IPS-20b (cell line): ENCODE measurements around the gene EN1.
A peak's percentile ranks its signal among the peaks of the same experiment; 100 is the strongest.

Experiments used
- H3K27ac ChIP-seq: one replicate; pipeline ENCODE4 v1.5.1; 2013; ENCODE audit warnings: low read length
- H3K27me3 ChIP-seq: 2 replicates; pipeline ENCODE4 v1.6.1; 2013; ENCODE audit warnings: mild to moderate bottlenecking, low read length, inconsistent platforms; ENCODE audit not compliant: insufficient read depth
- H3K36me3 ChIP-seq: 2 replicates; pipeline ENCODE4 v1.6.1; 2013; ENCODE audit warnings: low read depth, mild to moderate bottlenecking, inconsistent platforms, low read length, moderate library complexity; ENCODE audit not compliant: insufficient read depth
- H3K4me1 ChIP-seq: 2 replicates; pipeline ENCODE4 v1.6.1; 2013; ENCODE audit warnings: mild to moderate bottlenecking, control low read depth, inconsistent platforms, low read length, moderate library complexity; ENCODE audit not compliant: insufficient read depth
- H3K4me3 ChIP-seq: 2 replicates; pipeline ENCODE4 v1.5.1; 2013; ENCODE audit warnings: mild to moderate bottlenecking, low read length, inconsistent platforms
- H3K9ac ChIP-seq: 2 replicates; pipeline ENCODE4 v1.6.1; 2013; ENCODE audit warnings: low read depth, mild to moderate bottlenecking, inconsistent platforms, low read length, moderate library complexity
- H3K9me3 ChIP-seq: 2 replicates; pipeline ENCODE4 v1.6.1; 2013; ENCODE audit warnings: mild to moderate bottlenecking, low read depth, low read length, inconsistent platforms; ENCODE audit not compliant: insufficient read depth

EN1 gene

GRCh38 chr2:118847762-118848172, 319 bp upstream of the EN1 start:
- H3K9me3 ChIP-seq: peaks cover 6% of the 10 kb centered on the region; the same call in 1 of the 2 replicates
- H3K36me3 ChIP-seq: no peaks in the 10 kb centered on the region
- H3K4me1 ChIP-seq: peaks cover 20% of the 10 kb centered on the region; the same call in 1 of the 2 replicates
- peaks cover 100% of the 10 kb centered on the region for H3K27me3 ChIP-seq
- no peak overlapping the region for H3K9ac ChIP-seq
- peak overlapping the region; percentile 67 for H3K4me3 ChIP-seq
- H3K27ac ChIP-seq: no peak overlapping the region

- H3K27ac ChIP-seq: no peak overlapping the region
- peaks cover 100% of the 10 kb centered on the region for H3K27me3 ChIP-seq
Measured at GRCh38 chr2:118846442-118846952, 951 bp downstream of the EN1 start.

GRCh38 chr2:118845522-118846441, 1.7 kb downstream of the EN1 start:
- Histone ChIP-seq H3K36me3 (no peaks in the 10 kb centered on the region), H3K27me3 (peaks cover 100% of the 10 kb centered on the region), H3K9ac (no peak overlapping the region), H3K27ac (no peak overlapping the region), H3K4me3 (peak overlapping the region; percentile 26; the same call in 1 of the 2 replicates), H3K9me3 (peaks cover 6% of the 10 kb centered on the region; the same call in 1 of the 2 replicates), H3K4me1 (peaks cover 21% of the 10 kb centered on the region; the same call in 1 of the 2 replicates)

More at GRCh38 chr2:118846442-118846952, 951 bp downstream of the EN1 start:
- Histone ChIP-seq H3K9me3 (peaks cover 6% of the 10 kb centered on the region; the same call in 1 of the 2 replicates), H3K4me1 (peaks cover 22% of the 10 kb centered on the region; the same call in 1 of the 2 replicates), H3K9ac (no peak overlapping the region), H3K4me3 (peak overlapping the region; percentile 26; the same call in 1 of the 2 replicates), H3K36me3 (no peaks in the 10 kb centered on the region)

- no peaks in the 10 kb centered on the region for H3K36me3 ChIP-seq
- no peak overlapping the region for H3K9ac ChIP-seq
- peaks cover 18% of the 10 kb centered on the region; the same call in 1 of the 2 replicates for H3K4me1 ChIP-seq
- H3K4me3 ChIP-seq: peak overlapping the region; percentile 13; the same call in 1 of the 2 replicates
- H3K27ac ChIP-seq: no peak overlapping the region
- peaks cover 6% of the 10 kb centered on the region; the same call in 1 of the 2 replicates for H3K9me3 ChIP-seq
- H3K27me3 ChIP-seq: peaks cover 100% of the 10 kb centered on the region
Measured at GRCh38 chr2:118845005-118845521, 2.4 kb downstream of the EN1 start.

GRCh38 chr2:118844261-118845004, 3.0 kb downstream of the EN1 start:
- Histone ChIP-seq H3K4me3 (peak overlapping the region; percentile 58; the same call in 1 of the 2 replicates), H3K9me3 (peaks cover 6% of the 10 kb centered on the region; the same call in 1 of the 2 replicates), H3K27me3 (peaks cover 100% of the 10 kb centered on the region), H3K36me3 (no peaks in the 10 kb centered on the region), H3K4me1 (peaks cover 18% of the 10 kb centered on the region; the same call in 1 of the 2 replicates), H3K27ac (no peak overlapping the region), H3K9ac (no peak overlapping the region)

GRCh38 chr2:118843483-118844132, 3.8 kb downstream of the EN1 start:
- Histone ChIP-seq H3K4me3 (peak overlapping the region; percentile 58), H3K27me3 (peaks cover 100% of the 10 kb centered on the region), H3K9ac (no peak overlapping the region)

GRCh38 chr2:118842661-118843482, 4.6 kb downstream of the EN1 start:
- H3K9ac ChIP-seq: no peak overlapping the region
- peak overlapping the region; percentile 58 for H3K4me3 ChIP-seq
- H3K9me3 ChIP-seq: no peaks in the 10 kb centered on the region; the same call in 1 of the 2 replicates
- H3K27ac ChIP-seq: no peak overlapping the region
- peaks cover 100% of the 10 kb centered on the region for H3K27me3 ChIP-seq
- no peaks in the 10 kb centered on the region for H3K36me3 ChIP-seq
- peaks cover 15% of the 10 kb centered on the region; the same call in 1 of the 2 replicates for H3K4me1 ChIP-seq

More at GRCh38 chr2:118843483-118844132, 3.8 kb downstream of the EN1 start:
- Histone ChIP-seq H3K4me1 (peaks cover 15% of the 10 kb centered on the region; the same call in 1 of the 2 replicates), H3K27ac (no peak overlapping the region), H3K36me3 (no peaks in the 10 kb centered on the region), H3K9me3 (no peaks in the 10 kb centered on the region; the same call in 1 of the 2 replicates)

GRCh38 chr2:118841828-118842461, 5.5 kb downstream of the EN1 start:
- Histone ChIP-seq H3K27me3 (peaks cover 100% of the 10 kb centered on the region), H3K4me3 (peak overlapping the region; percentile 19; the same call in 1 of the 2 replicates), H3K9me3 (no peaks in the 10 kb centered on the region; the same call in 1 of the 2 replicates), H3K9ac (no peak overlapping the region), H3K4me1 (peaks cover 15% of the 10 kb centered on the region; the same call in 1 of the 2 replicates), H3K36me3 (no peaks in the 10 kb centered on the region), H3K27ac (no peak overlapping the region)

GRCh38 chr2:118841450-118841827, 6.0 kb downstream of the EN1 start:
- no peak overlapping the region for H3K27ac ChIP-seq
- peaks cover 19% of the 10 kb centered on the region; the same call in 1 of the 2 replicates for H3K4me1 ChIP-seq
- no peaks in the 10 kb centered on the region for H3K36me3 ChIP-seq
- H3K4me3 ChIP-seq: 0 out of 2 replicates have a peak overlapping the region, but pooled peaks have one; percentile 19
- H3K27me3 ChIP-seq: peaks cover 100% of the 10 kb centered on the region
- no peaks in the 10 kb centered on the region; the same call in 1 of the 2 replicates for H3K9me3 ChIP-seq
- no peak overlapping the region for H3K9ac ChIP-seq
